ENCODE data around the gene SATB1. TPM values are rescaled to one million over a fixed set of nuclear protein-coding genes. Genes with fewer than 3 reads are reported as not detected.

The SATB1 gene
- total RNA-seq, 1 donor from 2014 or later: 4.4 TPM

DNA sequence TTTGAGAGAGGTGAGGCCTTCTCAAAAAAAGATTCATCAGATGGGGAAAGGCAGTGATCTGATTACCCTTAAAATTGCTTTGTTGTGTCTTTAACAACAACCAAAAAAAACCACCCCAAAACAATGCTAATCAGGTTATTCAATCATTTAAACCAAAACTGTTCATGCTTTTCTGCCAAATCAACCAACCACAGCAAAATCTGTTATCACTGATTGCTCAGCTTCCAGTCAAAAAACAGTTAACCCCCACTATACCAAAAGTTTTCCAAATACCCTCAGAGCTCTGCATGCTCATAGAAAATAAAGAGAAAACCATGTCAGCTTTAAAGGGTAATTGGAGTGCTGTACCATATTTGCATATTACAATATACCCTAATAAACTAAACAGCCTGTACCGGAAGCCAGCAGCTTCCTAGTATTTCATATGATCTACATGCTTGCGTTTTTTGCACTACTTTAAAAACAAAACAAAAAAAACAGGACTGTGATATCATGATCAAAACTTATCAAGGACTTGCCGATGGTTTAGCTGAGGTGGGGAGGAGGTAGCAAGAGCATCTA is 22.8 kb downstream of the SATB1 start:
- no peak for DNase-seq (ENCODE audit: low spot score)
- H3K9me3 Mint-ChIP-seq (ENCODE audit: low read depth): no peaks in the 10 kb centered on the region
- peaks cover 2% of the 10 kb centered on the region for H3K36me3 Mint-ChIP-seq (ENCODE audit: low read depth)
- peaks cover 3% of the 10 kb centered on the region for H3K4me1 Mint-ChIP-seq (ENCODE audit: low read depth)
- H3K27me3 Mint-ChIP-seq (ENCODE audit: low read depth): no peaks in the 10 kb centered on the region
- H3K4me3 Mint-ChIP-seq (ENCODE audit: unreplicated experiment): no peak overlapping the region
- H3K27ac Mint-ChIP-seq (ENCODE audit: unreplicated experiment): no peak overlapping the region
- TF ChIP-seq, protein P1, sequence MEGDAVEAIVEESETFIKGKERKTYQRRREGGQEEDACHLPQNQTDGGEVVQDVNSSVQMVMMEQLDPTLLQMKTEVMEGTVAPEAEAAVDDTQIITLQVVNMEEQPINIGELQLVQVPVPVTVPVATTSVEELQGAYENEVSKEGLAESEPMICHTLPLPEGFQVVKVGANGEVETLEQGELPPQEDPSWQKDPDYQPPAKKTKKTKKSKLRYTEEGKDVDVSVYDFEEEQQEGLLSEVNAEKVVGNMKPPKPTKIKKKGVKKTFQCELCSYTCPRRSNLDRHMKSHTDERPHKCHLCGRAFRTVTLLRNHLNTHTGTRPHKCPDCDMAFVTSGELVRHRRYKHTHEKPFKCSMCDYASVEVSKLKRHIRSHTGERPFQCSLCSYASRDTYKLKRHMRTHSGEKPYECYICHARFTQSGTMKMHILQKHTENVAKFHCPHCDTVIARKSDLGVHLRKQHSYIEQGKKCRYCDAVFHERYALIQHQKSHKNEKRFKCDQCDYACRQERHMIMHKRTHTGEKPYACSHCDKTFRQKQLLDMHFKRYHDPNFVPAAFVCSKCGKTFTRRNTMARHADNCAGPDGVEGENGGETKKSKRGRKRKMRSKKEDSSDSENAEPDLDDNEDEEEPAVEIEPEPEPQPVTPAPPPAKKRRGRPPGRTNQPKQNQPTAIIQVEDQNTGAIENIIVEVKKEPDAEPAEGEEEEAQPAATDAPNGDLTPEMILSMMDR (IDR thresholded peaks at IDR 0.05): no peak

DNA sequence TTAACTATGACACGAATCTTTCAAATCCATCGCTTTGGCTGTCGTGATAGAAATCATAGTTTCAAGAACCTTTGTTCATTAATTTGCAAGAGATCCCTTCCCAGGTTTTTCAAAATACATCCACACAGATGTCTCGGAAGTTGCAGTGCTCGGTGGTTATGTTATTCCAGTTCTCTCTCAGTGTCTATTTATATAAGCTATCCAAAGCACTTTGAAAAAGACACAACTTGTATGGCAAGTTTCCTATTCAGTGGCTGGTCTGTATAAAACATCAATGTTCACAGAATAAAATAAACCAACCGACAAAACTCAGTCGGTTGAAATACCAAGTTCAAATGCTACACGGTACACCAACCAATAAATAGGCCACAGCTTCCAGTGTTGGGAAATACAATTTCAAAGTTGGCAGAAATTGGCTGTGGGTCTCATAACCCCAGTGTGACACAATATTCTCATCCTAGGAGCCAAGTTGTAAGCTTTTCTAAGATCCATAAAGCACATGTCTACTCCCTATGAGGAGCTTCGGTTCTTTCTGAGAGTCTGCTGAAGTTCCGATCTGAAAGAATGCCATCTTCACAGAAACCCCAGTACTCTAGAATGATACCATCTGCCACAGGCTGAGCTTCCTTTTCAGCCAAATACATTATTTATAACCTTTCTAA is 23.7 kb downstream of the SATB1 start:
- Mint-ChIP-seq H3K4me1 (ENCODE audit: low read depth) (peaks cover 3% of the 10 kb centered on the region), H3K4me3 (ENCODE audit: unreplicated experiment) (no peak overlapping the region), H3K27me3 (ENCODE audit: low read depth) (no peaks in the 10 kb centered on the region), H3K27ac (ENCODE audit: unreplicated experiment) (no peak overlapping the region), H3K36me3 (ENCODE audit: low read depth) (no peaks in the 10 kb centered on the region), H3K9me3 (ENCODE audit: low read depth) (no peaks in the 10 kb centered on the region)
- no peak for DNase-seq (ENCODE audit: low spot score)
- TF ChIP-seq, protein P1 (IDR thresholded peaks at IDR 0.05): no peak

DNA sequence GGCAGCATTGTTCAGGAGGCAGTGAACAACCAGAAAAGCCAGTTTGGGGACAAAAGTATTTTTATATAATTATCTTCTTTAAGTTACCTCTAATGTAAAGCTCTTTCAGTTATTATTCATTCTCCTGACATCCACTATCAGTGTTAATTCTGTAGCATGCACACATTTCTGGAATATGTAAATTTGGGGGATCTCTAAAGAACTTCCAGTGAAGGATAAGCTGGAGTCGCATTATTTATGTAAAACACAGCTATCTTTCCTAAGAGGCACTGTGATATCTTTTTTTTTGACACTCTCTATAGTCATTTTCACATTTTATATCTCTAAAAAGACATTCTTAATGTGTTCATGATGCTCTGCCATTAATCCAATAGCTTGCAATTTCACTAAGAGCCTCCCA is 26.7 kb downstream of the SATB1 start:
- H3K27ac Mint-ChIP-seq (ENCODE audit: unreplicated experiment): no peak overlapping the region
- H3K4me1 Mint-ChIP-seq (ENCODE audit: low read depth): no peaks in the 10 kb centered on the region

DNA sequence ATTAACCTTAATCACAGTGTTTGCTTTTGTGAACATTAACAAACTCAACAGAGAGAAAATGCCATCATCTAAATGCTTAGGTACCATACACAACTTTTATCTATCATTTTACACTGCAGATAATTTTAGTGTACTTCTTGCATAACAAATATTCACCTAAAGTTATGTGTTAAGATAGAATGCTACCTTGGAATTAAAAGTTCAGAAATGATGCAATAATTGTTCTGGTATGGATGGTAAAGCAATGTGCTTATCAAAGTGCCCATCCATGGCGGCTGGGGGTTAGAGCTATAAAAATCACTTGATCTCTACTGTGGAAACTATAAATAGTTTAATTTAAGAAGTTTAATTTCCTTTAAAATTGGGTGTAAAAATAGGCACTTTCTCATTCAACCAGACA is 28.7 kb downstream of the SATB1 start:
- Mint-ChIP-seq H3K4me3 (ENCODE audit: unreplicated experiment) (no peak overlapping the region), H3K9me3 (ENCODE audit: low read depth) (no peaks in the 10 kb centered on the region), H3K27ac (ENCODE audit: unreplicated experiment) (no peak overlapping the region), H3K4me1 (ENCODE audit: low read depth) (no peaks in the 10 kb centered on the region), H3K36me3 (ENCODE audit: low read depth) (no peaks in the 10 kb centered on the region), H3K27me3 (ENCODE audit: low read depth) (no peaks in the 10 kb centered on the region)
- TF ChIP-seq, protein P1 (IDR thresholded peaks at IDR 0.05): no peak
- no peak for DNase-seq (ENCODE audit: low spot score)

More for the DNA sequence above, 26.7 kb downstream of the SATB1 start:
- TF ChIP-seq, protein P1 (IDR thresholded peaks at IDR 0.05): no peak
- no peaks in the 10 kb centered on the region for H3K27me3 Mint-ChIP-seq (ENCODE audit: low read depth)
- H3K36me3 Mint-ChIP-seq (ENCODE audit: low read depth): no peaks in the 10 kb centered on the region
- H3K4me3 Mint-ChIP-seq (ENCODE audit: unreplicated experiment): no peak overlapping the region
- no peak for DNase-seq (ENCODE audit: low spot score)
- no peaks in the 10 kb centered on the region for H3K9me3 Mint-ChIP-seq (ENCODE audit: low read depth)

DNA sequence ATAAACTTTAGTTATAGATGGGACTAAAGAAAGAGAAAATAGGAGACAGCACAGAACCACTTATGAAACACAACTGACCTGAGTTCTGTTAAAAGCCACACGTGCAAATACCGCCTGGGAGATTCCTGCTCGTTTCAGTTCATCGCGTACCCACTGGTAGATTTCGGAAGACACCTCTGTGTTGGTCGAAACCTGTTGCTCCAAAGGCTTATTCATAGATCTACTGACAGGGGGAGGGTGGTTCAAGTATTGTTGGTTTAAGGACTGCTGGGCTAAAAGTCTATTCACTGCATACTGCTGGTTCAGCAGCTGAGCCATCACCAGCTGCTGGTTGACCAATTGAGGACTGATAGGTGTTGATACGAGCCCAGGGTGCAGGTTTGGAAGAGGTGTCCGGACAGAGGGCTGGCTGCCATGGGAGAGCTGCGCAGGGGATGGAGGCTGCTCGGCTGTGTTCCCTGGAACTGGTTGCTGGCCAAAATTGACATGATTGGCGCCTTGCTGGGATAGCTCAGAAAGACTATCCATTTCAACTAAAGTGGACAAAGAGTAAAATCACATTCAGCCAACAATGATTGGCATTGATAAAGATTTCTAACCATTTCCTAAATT is 30.6 kb downstream of the SATB1 start:
- Mint-ChIP-seq H3K36me3 (ENCODE audit: low read depth) (no peaks in the 10 kb centered on the region), H3K4me1 (ENCODE audit: low read depth) (no peaks in the 10 kb centered on the region), H3K4me3 (ENCODE audit: unreplicated experiment) (no peak overlapping the region), H3K27ac (ENCODE audit: unreplicated experiment) (no peak overlapping the region), H3K9me3 (ENCODE audit: low read depth) (no peaks in the 10 kb centered on the region), H3K27me3 (ENCODE audit: low read depth) (no peaks in the 10 kb centered on the region)
- no peak for DNase-seq (ENCODE audit: low spot score)
- TF ChIP-seq, protein P1 (IDR thresholded peaks at IDR 0.05): no peak

Data from chondrocyte (in vitro differentiated cells).